K562 (cell line): ENCODE results near the gene KCNK2. TPM values are rescaled to one million over a fixed set of nuclear protein-coding genes. Genes with fewer than 3 reads are reported as not detected.

Experiments
- ATAC-seq: fragments of 200-7000 bp; cut with Tn5 transposase; 3 replicates; pipeline ENCODE4 v1.9.1; 2020; ENCODE audit warnings: moderate library complexity
- BruUV-seq: library from RNA; stranded (reverse); fragments of 400-500 nt; replicated peaks from 2 replicates; lab custom pipeline; 2021; lab: Mats Ljungman, UMichigan
- CTCF ChIA-PET: fragments of 300-600 bp; formaldehyde crosslinking; extraction: SDS; loops from one replicate; lab custom pipeline; 2021; ENCODE audit warnings: low intra/inter-chr PET ratio; lab: Yijun Ruan, JAX
- POLR2A ChIA-PET: fragments of 300-600, 350-650 bp; sonication (Branson Sonifier 250); formaldehyde crosslinking; extraction: SDS; loops from one replicate; lab custom pipeline; 2021; ENCODE audit warnings: antibody characterized with exemption, inconsistent platforms; lab: Yijun Ruan, JAX
- DNase-seq, 4 experiments: peaks; one replicate each; pipeline versions ENCODE4 v3.0.0 to v3.0.0-alpha.2; 2011 to 2018; ENCODE audit warnings: low spot score in 3 of 4, mixed read lengths in 3 of 4; ENCODE audit errors: extremely low read depth in 1 of 4
- FAIRE-seq: peaks from 2 replicates; lab custom pipeline; 2011; peaks lifted over from hg19 to GRCh38; lab: Jason Lieb, UNC
- H2AFZ ChIP-seq: 2 replicates; pipeline ENCODE4 v1.6.0; 2011; ENCODE audit warnings: low read depth, low read length, control low read depth, inconsistent platforms
- H3K27ac ChIP-seq: fragments of 200-600 bp; 3 replicates; pipeline ENCODE4 v1.8.0; 2011; ENCODE audit warnings: low read depth, mild to moderate bottlenecking, control low read depth, inconsistent platforms, low read length, moderate library complexity, mixed read lengths; ENCODE audit errors: extremely low read depth
- H3K27me3 ChIP-seq, 2 experiments: fragments of 300-600 bp in 1 of 2; 2 replicates in 1 of 2; 3 replicates in 1 of 2; pipeline versions ENCODE4 v1.6.0 to v1.8.0; 2011; ENCODE audit warnings: inconsistent platforms in 2 of 2, low read length in 2 of 2, mild to moderate bottlenecking in 1 of 2, mixed read lengths in 1 of 2, moderate library complexity in 1 of 2; ENCODE audit not compliant: control insufficient read depth in 2 of 2, insufficient read depth in 2 of 2
- H3K36me3 ChIP-seq: fragments of 300-600 bp; 3 replicates; pipeline ENCODE4 v1.8.0; 2011; ENCODE audit warnings: mild to moderate bottlenecking, low read length, inconsistent platforms; ENCODE audit not compliant: control insufficient read depth, insufficient read depth
- H3K4me1 ChIP-seq, 2 experiments: fragments of 200-600 bp in 1 of 2; replicated peaks in 1 of 2; 2 replicates in 1 of 2; 3 replicates in 1 of 2; pipeline versions ENCODE4 v1.5.1 to v1.8.0; 2011; ENCODE audit warnings: inconsistent platforms in 2 of 2, low read length in 2 of 2, mild to moderate bottlenecking in 1 of 2, mixed read lengths in 1 of 2, moderate library complexity in 1 of 2; ENCODE audit not compliant: control insufficient read depth in 2 of 2, insufficient read depth in 2 of 2
- H3K4me2 ChIP-seq: 2 replicates; pipeline ENCODE4 v1.6.1; 2011; ENCODE audit warnings: low read length, control low read depth, inconsistent platforms, mixed read lengths; ENCODE audit not compliant: insufficient read depth
- H3K4me3 ChIP-seq: fragments of 200-600 bp; sonication (generic), shearing (Covaris generic); 2 replicates; pipeline ENCODE4 v1.5.1; 2016; ENCODE audit warnings: control low read depth, inconsistent platforms
- H3K79me2 ChIP-seq: fragments of 200-600 bp; 3 replicates; pipeline ENCODE4 v1.8.0; 2011; ENCODE audit warnings: low read length, inconsistent platforms; ENCODE audit not compliant: control insufficient read depth, insufficient read depth
- H3K9ac ChIP-seq, 2 experiments: 2 replicates each; pipeline versions ENCODE4 v1.6.0 to v1.6.1; 2011; ENCODE audit warnings: low read depth in 2 of 2, low read length in 2 of 2, control low read depth in 1 of 2, inconsistent platforms in 1 of 2, mild to moderate bottlenecking in 1 of 2, mixed read lengths in 1 of 2; ENCODE audit not compliant: insufficient read depth in 1 of 2
- H3K9me1 ChIP-seq: one replicate; pipeline ENCODE4 v1.6.0; 2011; ENCODE audit warnings: inconsistent platforms, mild to moderate bottlenecking, low read length, moderate library complexity; ENCODE audit not compliant: control insufficient read depth, insufficient read depth
- H3K9me3 ChIP-seq: replicated peaks from 2 replicates; pipeline ENCODE4 v1.5.1; 2011; ENCODE audit warnings: low read depth, low read length, inconsistent platforms; ENCODE audit not compliant: control insufficient read depth, insufficient read depth
- H4K20me1 ChIP-seq: replicated peaks from 2 replicates; pipeline ENCODE4 v1.6.1; 2011; ENCODE audit warnings: low read length, inconsistent platforms, mixed read lengths; ENCODE audit not compliant: control insufficient read depth, insufficient read depth
- BMI1 ChIP-seq: fragments of 150-350 bp; IDR thresholded peaks from 2 replicates; pipeline ENCODE4 v1.6.1; 2014; ENCODE audit warnings: low read length
- CC2D1A ChIP-seq: fragments of 450-650 bp; IDR thresholded peaks from 2 replicates; pipeline ENCODE4 v1.6.1; 2017; ENCODE audit warnings: mild to moderate bottlenecking
- FOXA1 ChIP-seq: fragments of 450-650 bp; IDR thresholded peaks from 2 replicates; pipeline ENCODE4 v1.6.1; 2016; ENCODE audit warnings: mild to moderate bottlenecking, borderline replicate concordance
- FOXK1 ChIP-seq: sonication (generic); formaldehyde crosslinking; IDR thresholded peaks from 2 replicates; pipeline ENCODE4 v1.8.0; 2022; ENCODE audit warnings: missing genetic modification reagents, mild to moderate bottlenecking, borderline replicate concordance
- GABPB1 ChIP-seq: sonication (generic); formaldehyde crosslinking; IDR thresholded peaks from 2 replicates; pipeline ENCODE4 v1.8.0; 2022; ENCODE audit warnings: mild to moderate bottlenecking, missing genetic modification reagents
- KLF13 ChIP-seq: fragments of 450-650 bp; IDR thresholded peaks from 2 replicates; pipeline ENCODE4 v1.6.1; 2016; ENCODE audit warnings: missing genetic modification characterization, low read depth, mild to moderate bottlenecking, missing compliant biosample characterization, moderate library complexity, borderline replicate concordance
- MIER1 ChIP-seq: fragments of 450-650 bp; IDR thresholded peaks from 2 replicates; pipeline ENCODE4 v1.6.1; 2016; ENCODE audit warnings: antibody characterized with exemption, mild to moderate bottlenecking, low read depth
- NFATC3 ChIP-seq: fragments of 450-650 bp; IDR thresholded peaks from 2 replicates; pipeline ENCODE4 v1.6.1; 2017; ENCODE audit warnings: mild to moderate bottlenecking
- SAFB2 ChIP-seq: fragments of 200-400 bp; formaldehyde crosslinking; IDR thresholded peaks from 2 replicates; pipeline ENCODE4 v1.6.1; 2018; ENCODE audit warnings: borderline replicate concordance, low read length, low read depth, moderate library complexity; ENCODE audit not compliant: severe bottlenecking
- SNRNP70 ChIP-seq: fragments of 200-400 bp; formaldehyde crosslinking; optimal IDR thresholded peaks from 2 replicates; pipeline ENCODE3; 2017; ENCODE audit warnings: low read depth, low read length
- SOX6 ChIP-seq: fragments of 450-650 bp; IDR thresholded peaks from 2 replicates; pipeline ENCODE4 v1.6.1; 2014; ENCODE audit warnings: mild to moderate bottlenecking
- SREBF2 ChIP-seq: sonication (generic); formaldehyde crosslinking; IDR thresholded peaks from 2 replicates; pipeline ENCODE4 v1.4.0; 2020; ENCODE audit warnings: mild to moderate bottlenecking, missing genetic modification reagents
- THRAP3 ChIP-seq: fragments of 450-650 bp; IDR thresholded peaks from 2 replicates; pipeline ENCODE4 v1.6.1; 2016; ENCODE audit warnings: mild to moderate bottlenecking, inconsistent platforms, borderline replicate concordance
- ZC3H11A ChIP-seq: IDR thresholded peaks from 2 replicates; pipeline ENCODE4 v1.6.1; 2012; ENCODE audit warnings: low read depth, low read length, improper control_type of control experiment
- ZNF12 ChIP-seq: sonication (generic); formaldehyde crosslinking; IDR thresholded peaks from 2 replicates; pipeline ENCODE4 v1.4.0; 2020; ENCODE audit warnings: mild to moderate bottlenecking, missing genetic modification reagents
- WGBS: fragments of 100-300 bp; shearing (Covaris generic); methylation state at CpG from one replicate; pipeline ENCODE4 v1.1.6; 2016; ENCODE audit warnings: low coverage, mixed read lengths; ENCODE audit not compliant: insufficient coverage; ENCODE audit errors: missing lambda C conversion rate; 5-methylcytosine and 5-hydroxymethylcytosine counted together
- in situ Hi-C: fragments of 300-500 bp; cut with MboI; formaldehyde crosslinking; loops from 4 replicates; pipeline ENCODE4 v1.15.0; 2018; ENCODE audit warnings: inconsistent platforms, mixed read lengths
- intact Hi-C: fragments of 100-400 bp; cut with micrococcal nuclease; formaldehyde crosslinking; loops from 2 replicates; pipeline ENCODE4 v1.14.2; 2022
- polyA plus RNA-seq, 8 experiments: library from polyadenylated mRNA; depleted of rRNA in 4 of 8; stranded (reverse) in 5 of 8; unstranded in 3 of 8; fragments of >200 nt; fragmentation: Nextera tagmentation in 2 of 8; fragmentation: Illumina TruSeq in 1 of 8; extraction: Ambion mirVana in 2 of 8; extraction: Trizol in 1 of 8; gene quantifications; 2 replicates each; pipeline versions ENCODE4 v1.2.1 to v1.2.3, GENCODE V29; 2011 to 2014; ENCODE audit warnings: inconsistent platforms in 1 of 8, missing spikeins in 1 of 8
- total RNA-seq, 7 experiments: library from RNA; depleted of rRNA in 6 of 7; stranded (reverse); fragments of >200 nt in 6 of 7; fragmentation: Illumina TruSeq in 2 of 7; extraction: Trizol in 2 of 7; gene quantifications; 2 replicates each; pipeline versions ENCODE4 v1.2.1 to v1.2.3, GENCODE V29; 2011 to 2021; ENCODE audit warnings: low replicate concordance in 1 of 7
- TF ChIP-seq, protein P1 (sequence below): fragments of 250-450 bp; sonication (Bioruptor Pico); IDR thresholded peaks from 2 replicates; pipeline ENCODE4 v1.5.1; 2021; ENCODE audit warnings: mild to moderate bottlenecking

The KCNK2 gene
- total and polyA plus RNA-seq, 9 of the 15 experiments (the other 6 are each of a cell fraction or from before 2014, with no cell fraction given): 0.04 to 0.13 (median 0.05) TPM; not detected in 3

DNA sequence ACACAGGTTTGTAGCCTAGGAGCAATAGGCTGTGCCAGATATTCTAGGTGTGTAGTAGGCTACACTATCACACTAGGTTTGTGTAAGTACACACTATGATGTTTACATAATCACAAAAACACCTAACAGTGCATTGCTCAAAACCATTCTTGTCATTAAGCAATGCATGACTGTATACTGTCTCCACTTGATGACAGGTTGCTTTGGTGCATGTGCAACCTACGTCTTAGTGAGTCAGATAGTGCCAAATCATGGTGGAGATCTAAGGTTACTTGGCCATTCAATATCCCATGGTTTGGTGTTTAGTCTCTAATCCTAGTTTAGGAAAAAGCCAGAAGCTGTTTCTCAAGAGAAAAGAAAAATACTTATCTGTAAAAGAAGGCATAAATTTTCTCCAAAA lies 181.1 kb downstream of the KCNK2 start:
- no peaks in the 10 kb centered on the region for H3K9me1 ChIP-seq
- no peak for TF ChIP-seq FOXA1
- H3K79me2 ChIP-seq: no peaks in the 10 kb centered on the region
- H2AFZ ChIP-seq: no peak overlapping the region
- DNase-seq: no peak
- CTCF ChIA-PET: no interaction called here
- no peak overlapping the region for H3K9ac ChIP-seq
- peaks cover 2% of the 10 kb centered on the region; the same call in 1 of the 2 replicates for H3K9me3 ChIP-seq
- BruUV-seq: no TSS peak
- H3K36me3 ChIP-seq: no peaks in the 10 kb centered on the region
- H3K4me1 ChIP-seq: no peaks in the 10 kb centered on the region
- no peak overlapping the region for H3K27ac ChIP-seq
- no peak for FAIRE-seq
- POLR2A ChIA-PET: no interaction called here
- intact Hi-C loops: no loop called here
- H3K4me3 ChIP-seq: no peak overlapping the region
- H3K27me3 ChIP-seq: no peaks in the 10 kb centered on the region
- in situ Hi-C loops: no loop called here
- no peak for ATAC-seq
- H3K4me2 ChIP-seq: no peak overlapping the region
- no peaks in the 10 kb centered on the region for H4K20me1 ChIP-seq
- 0% methylated on average over 1 of the region's 1 CpG for WGBS

DNA sequence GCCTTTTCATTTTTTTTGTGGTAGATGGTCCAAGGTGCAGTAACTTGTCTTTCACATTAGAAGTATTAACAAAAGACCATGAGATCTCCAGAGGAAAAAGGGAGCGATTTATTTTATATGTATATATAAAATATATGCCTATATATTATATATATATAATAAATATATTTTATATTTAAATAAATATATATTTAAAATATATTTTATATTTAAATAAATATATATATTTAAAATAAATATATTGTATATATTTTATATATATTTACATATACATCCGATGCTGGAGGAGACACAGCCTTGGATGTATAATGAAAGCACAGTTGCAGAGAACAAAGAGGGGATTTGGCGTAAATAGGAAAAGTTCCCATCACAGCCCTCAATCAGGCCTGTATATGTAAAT lies 182.1 kb downstream of the KCNK2 start:
- no peak overlapping the region for H3K9ac ChIP-seq
- no TSS peak for BruUV-seq
- 0% methylated on average over 3 of the region's 3 CpGs for WGBS
- H2AFZ ChIP-seq: no peak overlapping the region
- H3K9me1 ChIP-seq: no peaks in the 10 kb centered on the region
- no peaks in the 10 kb centered on the region for H3K36me3 ChIP-seq
- H3K79me2 ChIP-seq: no peaks in the 10 kb centered on the region
- no peaks in the 10 kb centered on the region for H3K4me1 ChIP-seq
- H3K27ac ChIP-seq: no peak overlapping the region
- FAIRE-seq (no peak), ATAC-seq (no peak), DNase-seq (no peak)
- in situ Hi-C loops (no loop called here), intact Hi-C loops (no loop called here)
- POLR2A ChIA-PET: no interaction called here
- H3K4me2 ChIP-seq: no peak overlapping the region
- H3K27me3 ChIP-seq: no peaks in the 10 kb centered on the region
- TF ChIP-seq NFATC3 (no peak), ZNF12 (no peak), SREBF2 (CRISPR knock-in tag) (no peak), FOXK1 (CRISPR knock-in tag) (no peak), GABPB1 (CRISPR knock-in tag) (no peak), SAFB2 (no peak), CC2D1A (no peak), MIER1 (no peak), THRAP3 (no peak), BMI1 (no peak), SNRNP70 (no peak), KLF13 (tag) (no peak), ZC3H11A (no peak), SOX6 (no peak)
- TF ChIP-seq, protein P1, sequence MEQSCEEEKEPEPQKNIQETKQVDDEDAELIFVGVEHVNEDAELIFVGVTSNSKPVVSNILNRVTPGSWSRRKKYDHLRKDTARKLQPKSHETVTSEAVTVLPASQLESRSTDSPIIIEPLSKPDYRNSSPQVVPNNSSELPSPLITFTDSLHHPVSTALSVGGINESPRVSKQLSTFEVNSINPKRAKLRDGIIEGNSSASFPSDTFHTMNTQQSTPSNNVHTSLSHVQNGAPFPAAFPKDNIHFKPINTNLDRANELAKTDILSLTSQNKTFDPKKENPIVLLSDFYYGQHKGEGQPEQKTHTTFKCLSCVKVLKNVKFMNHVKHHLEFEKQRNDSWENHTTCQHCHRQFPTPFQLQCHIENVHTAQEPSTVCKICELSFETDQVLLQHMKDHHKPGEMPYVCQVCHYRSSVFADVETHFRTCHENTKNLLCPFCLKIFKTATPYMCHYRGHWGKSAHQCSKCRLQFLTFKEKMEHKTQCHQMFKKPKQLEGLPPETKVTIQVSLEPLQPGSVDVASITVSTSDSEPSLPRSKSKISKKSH: no peak
- CTCF ChIA-PET: no interaction called here
- H3K9me3 ChIP-seq: peaks cover 2% of the 10 kb centered on the region; the same call in 1 of the 2 replicates
- H3K4me3 ChIP-seq: no peak overlapping the region
- no peaks in the 10 kb centered on the region for H4K20me1 ChIP-seq
